Activated T-helper 1 cell treated with anti-CD3 and anti-CD28 coated beads, Interleukin-12 subunit alpha, Interleukin-12 subunit beta, Interleukin-2, Interleukin-4 antibody, amounts not matched to agents 30 ng/mL and 10 ng/mL and 1 ng/mL, durations not matched to agents 14 hours and 24 hours and 36 hours (primary cell): ENCODE data around the gene RBFOX2. TPM values are rescaled to one million over a fixed set of nuclear protein-coding genes. Genes with fewer than 3 reads are reported as not detected.
"Not testable (repeated sequence)": the region's sequence is repeated elsewhere in the genome, so short reads cannot be mapped to it uniquely, and the experiment has no call there.

ENCODE experiments used
- DNase-seq: peaks from one replicate; pipeline ENCODE4 v3.0.0; 2021; ENCODE audit warnings: low spot score
- H3K27ac Mint-ChIP-seq: one replicate; pipeline ENCODE4 v1.8.0; 2021; ENCODE audit warnings: mild to moderate bottlenecking, mixed read lengths
- H3K27me3 Mint-ChIP-seq: one replicate; pipeline ENCODE4 v1.8.0; 2022; ENCODE audit warnings: mild to moderate bottlenecking, moderate library complexity, mixed read lengths; ENCODE audit not compliant: insufficient read depth
- H3K36me3 Mint-ChIP-seq: one replicate; pipeline ENCODE4 v1.8.0; 2021; ENCODE audit warnings: low read depth, mixed read lengths
- H3K4me1 Mint-ChIP-seq: one replicate; pipeline ENCODE4 v1.8.0; 2021; ENCODE audit warnings: low read depth, mixed read lengths
- H3K4me3 Mint-ChIP-seq: one replicate; pipeline ENCODE4 v1.8.0; 2021; ENCODE audit warnings: mild to moderate bottlenecking, moderate library complexity, mixed read lengths
- H3K9me3 Mint-ChIP-seq: one replicate; pipeline ENCODE4 v1.8.0; 2021; ENCODE audit warnings: mixed read lengths
- intact Hi-C: fragments of 100-400 bp; cut with micrococcal nuclease; formaldehyde crosslinking; loops from one replicate; pipeline ENCODE4 v1.15.1; 2024
- total RNA-seq: library from RNA; stranded (reverse); gene quantifications from 2 replicates; pipeline ENCODE4 v1.2.3, GENCODE V29; 2022

The RBFOX2 gene
- total RNA-seq, 1 donor from 2014 or later = 3.8 TPM

- no peaks in the 10 kb centered on the region for H3K9me3 Mint-ChIP-seq
- peaks cover 14% of the 10 kb centered on the region for H3K27me3 Mint-ChIP-seq
- no peaks in the 10 kb centered on the region for H3K4me1 Mint-ChIP-seq
- intact Hi-C loops = no loop called here
- H3K36me3 Mint-ChIP-seq = no peaks in the 10 kb centered on the region
- H3K27ac Mint-ChIP-seq = no peak overlapping the region
- no peak for DNase-seq
- H3K4me3 Mint-ChIP-seq = no peak overlapping the region
Observed at GRCh38 chr22:35995772-35996171, 32.9 kb downstream of the RBFOX2 start.

DNA sequence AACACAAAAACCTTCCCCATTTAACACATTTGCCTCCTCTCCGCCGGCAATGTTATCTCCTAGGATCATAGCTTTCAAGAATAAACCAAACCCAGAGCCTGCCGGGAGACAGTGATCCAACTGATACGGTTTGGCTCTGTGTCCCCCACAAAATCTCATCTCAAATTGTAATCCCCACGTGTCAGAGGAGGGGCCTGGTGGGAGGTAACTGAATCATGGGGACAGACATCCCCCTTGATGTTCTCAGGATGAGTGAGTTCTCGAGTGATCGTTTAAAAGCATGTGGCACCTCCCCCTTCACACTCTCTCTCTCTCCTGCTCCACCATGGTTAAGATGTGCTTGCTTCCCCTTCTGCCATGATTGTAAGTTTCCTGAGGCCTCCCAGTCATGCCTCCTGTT, 33.3 kb downstream of the RBFOX2 start:
- Mint-ChIP-seq H3K36me3 (no peaks in the 10 kb centered on the region), H3K4me1 (no peaks in the 10 kb centered on the region), H3K27me3 (peaks cover 14% of the 10 kb centered on the region), H3K9me3 (no peaks in the 10 kb centered on the region), H3K27ac (no peak overlapping the region), H3K4me3 (no peak overlapping the region)
- intact Hi-C loops = no loop called here
- no peak for DNase-seq

GRCh38 chr22:35993727-35994126, 34.9 kb downstream of the RBFOX2 start:
- H3K27ac Mint-ChIP-seq, H3K9me3 Mint-ChIP-seq, H3K36me3 Mint-ChIP-seq, DNase-seq, H3K4me1 Mint-ChIP-seq, H3K4me3 Mint-ChIP-seq, intact Hi-C loops: not testable (repeated sequence)
- H3K27me3 Mint-ChIP-seq = peaks cover 14% of the 10 kb centered on the region

DNA sequence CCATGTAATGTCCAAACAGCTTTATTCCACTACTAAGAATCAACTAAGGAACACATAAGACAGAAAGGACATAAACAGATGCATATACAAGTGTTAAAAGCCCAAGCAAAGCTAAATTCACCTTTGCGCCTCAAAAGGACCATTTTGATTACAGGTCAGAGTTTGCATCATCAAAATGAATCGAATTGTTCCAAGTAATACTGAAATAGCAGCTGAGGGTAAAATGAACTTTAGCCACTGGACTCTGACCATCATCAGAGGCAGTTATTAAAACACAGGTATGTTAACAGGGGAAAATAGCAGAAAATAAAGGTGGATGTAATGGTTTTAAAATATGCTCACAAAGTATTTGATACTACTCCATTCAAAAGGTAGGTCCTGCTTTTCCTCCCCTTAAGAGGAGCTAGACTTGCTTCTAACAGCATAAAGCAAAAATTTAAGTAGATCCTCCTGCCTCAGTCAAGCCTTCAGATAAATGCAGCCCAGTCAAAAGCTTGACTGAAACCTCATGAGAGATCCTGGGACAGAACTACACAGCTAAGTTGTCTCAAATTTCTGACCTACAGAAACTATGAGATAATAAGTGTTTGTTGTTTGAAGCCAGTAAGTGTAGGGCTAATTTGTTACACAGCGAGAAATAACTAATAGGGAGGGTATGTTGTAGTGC, 35.4 kb downstream of the RBFOX2 start:
- peaks cover 14% of the 10 kb centered on the region for H3K27me3 Mint-ChIP-seq
- intact Hi-C loops = no loop called here
- H3K9me3 Mint-ChIP-seq = no peaks in the 10 kb centered on the region
- no peaks in the 10 kb centered on the region for H3K4me1 Mint-ChIP-seq
- no peaks in the 10 kb centered on the region for H3K36me3 Mint-ChIP-seq
- H3K4me3 Mint-ChIP-seq = no peak overlapping the region
- no peak for DNase-seq
- no peak overlapping the region for H3K27ac Mint-ChIP-seq

DNA sequence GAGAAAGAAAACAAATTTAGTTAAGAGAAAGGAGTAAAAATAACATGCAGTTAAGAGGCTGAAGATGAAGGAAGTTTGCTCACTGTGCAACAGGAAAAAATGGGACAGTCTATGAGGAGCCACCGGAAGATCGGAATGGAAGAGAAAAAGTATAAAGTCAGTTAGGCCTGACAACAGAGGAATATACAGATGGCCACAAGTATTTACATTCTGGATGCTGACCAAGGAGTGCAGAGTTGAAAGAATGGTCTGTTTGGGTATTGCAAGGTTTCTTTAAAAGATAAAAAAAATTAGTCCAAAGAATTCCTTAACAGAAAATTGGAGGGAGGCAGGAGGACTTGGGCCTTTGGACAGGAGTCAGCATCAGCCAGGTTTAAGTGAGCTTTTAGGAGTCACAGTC, 37.5 kb downstream of the RBFOX2 start:
- DNase-seq = no peak
- peaks cover 20% of the 10 kb centered on the region for H3K27me3 Mint-ChIP-seq
- no peaks in the 10 kb centered on the region for H3K9me3 Mint-ChIP-seq
- H3K4me3 Mint-ChIP-seq = no peak overlapping the region
- H3K36me3 Mint-ChIP-seq = no peaks in the 10 kb centered on the region
- H3K4me1 Mint-ChIP-seq = no peaks in the 10 kb centered on the region
- H3K27ac Mint-ChIP-seq = no peak overlapping the region
- intact Hi-C loops = no loop called here

GRCh38 chr22:35988030-35988429, 40.6 kb downstream of the RBFOX2 start:
- Mint-ChIP-seq H3K4me1 (no peaks in the 10 kb centered on the region), H3K36me3 (no peaks in the 10 kb centered on the region), H3K9me3 (no peaks in the 10 kb centered on the region), H3K27me3 (peaks cover 23% of the 10 kb centered on the region), H3K4me3 (no peak overlapping the region), H3K27ac (no peak overlapping the region)
- intact Hi-C loops = no loop called here
- DNase-seq = no peak

DNA sequence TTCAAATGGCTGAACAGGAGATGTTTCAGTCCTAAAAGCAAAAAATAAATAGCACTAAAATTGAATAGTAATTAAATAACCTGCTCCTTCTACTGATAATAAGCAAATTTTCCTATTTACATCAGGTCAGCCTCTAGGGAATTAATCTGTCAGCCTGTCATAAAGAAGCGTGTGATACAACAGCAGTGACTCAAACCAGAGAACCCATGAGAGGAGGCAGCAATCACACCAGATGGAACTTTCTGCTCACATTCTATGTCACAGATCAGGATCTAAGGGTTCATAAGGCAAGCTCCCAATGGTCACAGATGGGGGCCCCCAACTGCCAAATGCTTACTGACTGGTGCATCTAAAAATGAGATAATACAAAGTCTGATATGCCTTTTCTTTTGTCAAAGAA, 41.1 kb downstream of the RBFOX2 start:
- intact Hi-C loops = no loop called here
- H3K27ac Mint-ChIP-seq = no peak overlapping the region
- no peaks in the 10 kb centered on the region for H3K9me3 Mint-ChIP-seq
- H3K36me3 Mint-ChIP-seq = no peaks in the 10 kb centered on the region
- DNase-seq = no peak
- no peak overlapping the region for H3K4me3 Mint-ChIP-seq
- peaks cover 20% of the 10 kb centered on the region for H3K27me3 Mint-ChIP-seq
- H3K4me1 Mint-ChIP-seq = no peaks in the 10 kb centered on the region

GRCh38 chr22:35986088-35986487, 42.5 kb downstream of the RBFOX2 start:
- H3K36me3 Mint-ChIP-seq = no peaks in the 10 kb centered on the region
- intact Hi-C loops = no loop called here
- H3K27me3 Mint-ChIP-seq = peaks cover 17% of the 10 kb centered on the region
- H3K4me3 Mint-ChIP-seq = no peak overlapping the region
- DNase-seq = no peak
- no peaks in the 10 kb centered on the region for H3K4me1 Mint-ChIP-seq
- H3K27ac Mint-ChIP-seq = no peak overlapping the region
- H3K9me3 Mint-ChIP-seq = no peaks in the 10 kb centered on the region

DNA sequence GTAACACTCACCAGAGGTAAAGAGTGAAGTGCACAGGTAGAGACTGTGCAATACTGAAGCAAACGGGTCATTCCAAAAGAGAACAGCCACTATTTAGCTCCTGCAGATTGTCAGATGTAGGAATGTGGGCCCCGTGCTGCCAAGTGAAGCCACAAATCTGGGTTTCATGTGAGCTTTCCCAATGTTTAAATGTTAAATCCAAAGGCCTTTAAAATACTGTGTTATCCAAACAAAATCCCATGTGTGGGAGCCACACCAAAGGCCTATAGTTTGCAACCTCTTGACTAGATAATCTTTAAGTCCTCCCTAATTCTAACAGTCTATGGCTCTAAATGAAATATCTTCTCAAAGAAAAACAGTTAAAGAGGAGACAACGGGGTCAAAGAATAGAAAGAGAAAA, 43.3 kb downstream of the RBFOX2 start:
- Mint-ChIP-seq H3K4me3 (no peak overlapping the region), H3K27ac (no peak overlapping the region), H3K4me1 (no peaks in the 10 kb centered on the region), H3K27me3 (peaks cover 17% of the 10 kb centered on the region), H3K36me3 (no peaks in the 10 kb centered on the region), H3K9me3 (no peaks in the 10 kb centered on the region)
- intact Hi-C loops = no loop called here
- no peak for DNase-seq

- Mint-ChIP-seq H3K36me3 (no peaks in the 10 kb centered on the region), H3K4me3 (no peak overlapping the region), H3K4me1 (no peaks in the 10 kb centered on the region), H3K27me3 (peaks cover 18% of the 10 kb centered on the region), H3K9me3 (no peaks in the 10 kb centered on the region), H3K27ac (no peak overlapping the region)
- no peak for DNase-seq
- intact Hi-C loops = no loop called here
Observed at GRCh38 chr22:35984183-35985175, 44.1 kb downstream of the RBFOX2 start.

GRCh38 chr22:35981900-35982299, 46.7 kb downstream of the RBFOX2 start:
- Mint-ChIP-seq H3K9me3 (no peaks in the 10 kb centered on the region), H3K27ac (no peak overlapping the region), H3K4me1 (no peaks in the 10 kb centered on the region), H3K36me3 (no peaks in the 10 kb centered on the region), H3K27me3 (peaks cover 20% of the 10 kb centered on the region), H3K4me3 (no peak overlapping the region)
- intact Hi-C loops = no loop called here
- no peak for DNase-seq

DNA sequence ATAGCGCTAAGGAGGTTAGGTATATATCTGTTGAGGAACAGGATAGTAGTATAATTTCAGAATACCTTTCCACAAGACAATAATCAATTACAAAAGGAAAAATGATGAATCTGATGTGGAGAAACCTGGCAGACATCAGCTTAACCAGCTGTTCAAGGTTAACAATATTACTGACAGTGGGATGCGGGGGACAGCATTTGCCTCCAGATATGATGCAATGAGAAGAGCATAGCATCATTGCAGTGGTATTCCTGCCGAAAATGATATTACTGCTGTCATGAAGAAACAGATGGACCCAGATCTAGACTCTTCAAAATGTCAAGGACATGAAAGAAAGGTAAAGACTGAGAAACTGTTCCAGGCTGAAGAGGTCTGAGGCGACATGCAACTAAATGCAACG, 49.7 kb downstream of the RBFOX2 start:
- no peak overlapping the region for H3K4me3 Mint-ChIP-seq

GRCh38 chr22:35978201-35978600, 50.4 kb downstream of the RBFOX2 start:
- H3K27ac Mint-ChIP-seq = no peak overlapping the region
- H3K4me1 Mint-ChIP-seq = no peaks in the 10 kb centered on the region
- intact Hi-C loops = no loop called here
- no peak overlapping the region for H3K4me3 Mint-ChIP-seq
- H3K36me3 Mint-ChIP-seq = no peaks in the 10 kb centered on the region
- no peaks in the 10 kb centered on the region for H3K9me3 Mint-ChIP-seq
- no peak for DNase-seq
- peaks cover 12% of the 10 kb centered on the region for H3K27me3 Mint-ChIP-seq

More for the DNA sequence above, 49.7 kb downstream of the RBFOX2 start:
- Mint-ChIP-seq H3K9me3 (no peaks in the 10 kb centered on the region), H3K27me3 (peaks cover 13% of the 10 kb centered on the region), H3K27ac (no peak overlapping the region), H3K4me1 (no peaks in the 10 kb centered on the region), H3K36me3 (no peaks in the 10 kb centered on the region)
- DNase-seq = no peak
- intact Hi-C loops = no loop called here
